Measurements from ENCODE around the gene GPX4. TPM values are rescaled to one million over a fixed set of nuclear protein-coding genes. Genes with fewer than 3 reads are reported as not detected.
A peak's percentile ranks its signal among the peaks of the same experiment; 100 is the strongest.

Gene GPX4
- total and polyA plus RNA-seq, 2 of the 13 experiments (the other 11 are each of a cell fraction or from before 2014, with no cell fraction given) = 535 to 613 TPM

DNA sequence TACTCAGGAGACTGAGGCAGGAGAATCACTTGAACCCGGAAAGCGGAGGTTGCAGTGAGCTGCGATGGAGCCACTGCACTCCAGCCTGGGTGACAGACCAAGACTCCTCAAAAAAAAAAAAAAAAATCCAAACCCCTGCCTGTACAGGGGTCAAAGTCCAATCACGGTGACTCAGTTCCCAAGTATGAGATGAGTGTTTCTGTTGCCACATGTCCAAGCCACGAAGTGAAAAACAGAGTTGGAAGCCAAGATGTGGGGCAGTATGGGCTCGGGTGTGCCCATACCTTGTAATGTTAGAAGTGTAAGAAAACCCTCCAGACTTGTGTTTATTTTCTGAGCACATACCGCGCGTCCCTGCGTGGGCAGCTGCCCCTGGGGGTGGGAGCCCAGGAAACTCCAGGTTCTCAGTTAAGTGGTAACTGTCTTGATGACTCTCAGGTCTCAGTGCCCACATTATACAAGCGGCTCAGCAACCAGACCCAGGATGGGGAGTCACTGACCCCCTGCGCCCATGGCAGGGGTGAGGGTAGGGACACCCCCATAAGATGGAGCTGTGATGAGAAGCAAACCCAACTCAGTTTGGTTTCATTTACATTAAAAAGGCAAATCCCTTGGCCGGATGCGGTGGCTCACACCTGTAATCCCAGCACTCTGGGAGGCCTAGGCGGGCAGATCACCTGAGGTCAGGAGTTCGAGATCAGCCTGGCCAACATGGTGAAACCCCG, 1.2 kb upstream of the GPX4 start (continued):
- TF ChIP-seq SP2 (CRISPR knock-in tag; IDR thresholded peaks at IDR 0.05) (no peak), ZNF530 (CRISPR knock-in tag; IDR thresholded peaks at IDR 0.05; ENCODE audit: low read depth) (no peak), NFE2L1 (CRISPR knock-in tag; IDR thresholded peaks at IDR 0.05; ENCODE audit: borderline replicate concordance) (no peak), NCOA2 (CRISPR knock-in tag; IDR thresholded peaks at IDR 0.05) (no peak), FOXP1 (IDR thresholded peaks at IDR 0.05) (no peak), FOXP1 (CRISPR knock-in tag; IDR thresholded peaks at IDR 0.05) (no peak; the same call in 1 of the 2 replicates), CBX2 (IDR thresholded peaks at IDR 0.05; ENCODE audit: low read depth, low read length) (no peak), CBX2 (CRISPR knock-in tag; IDR thresholded peaks at IDR 0.05; ENCODE audit: low read depth) (no peak), SMARCE1 (IDR thresholded peaks at IDR 0.05; ENCODE audit: borderline replicate concordance) (0 out of 2 replicates have a peak, but pooled peaks have one; percentile 16), ZSCAN9 (CRISPR knock-in tag; IDR thresholded peaks at IDR 0.05; ENCODE audit: borderline replicate concordance) (no peak), REST (IDR thresholded peaks at IDR 0.05; ENCODE audit: borderline replicate concordance in 1 of 2, low read depth in 1 of 2, low read length in 2 of 2) (peak in 1 of 2 experiments; percentile 12; a peak in 1 of 4 replicates), MXI1 (IDR thresholded peaks at IDR 0.05; ENCODE audit: borderline replicate concordance, low read depth, low read length) (peak; percentile 77; the same call in 1 of the 3 replicates), ZNF740 (CRISPR knock-in tag; IDR thresholded peaks at IDR 0.05) (no peak; the same call in 1 of the 2 replicates), PTBP1 (IDR thresholded peaks at IDR 0.05; ENCODE audit: low read depth, low read length, poor library complexity, severe bottlenecking) (no peak), SIN3B (IDR thresholded peaks at IDR 0.05; ENCODE audit: low read length) (no peak), ARID3A (IDR thresholded peaks at IDR 0.05; ENCODE audit: low read depth, low read length) (peak; percentile 39; the same call in 1 of the 2 replicates), BCL6 (CRISPR knock-in tag; IDR thresholded peaks at IDR 0.05) (no peak), ZNF777 (CRISPR knock-in tag; IDR thresholded peaks at IDR 0.05) (no peak)
